Stomach (tissue), 4 donors: ENCODE results near the gene CLCNKA.

Experiments
- CTCF ChIP-seq, 7 experiments: fragments of 450-650 bp in 4 of 7; fragments of 200-600 bp in 3 of 7; sonication (generic) in 3 of 7; IDR thresholded peaks; one replicate each; pipeline ENCODE4 v1.5.1; 2016 to 2019; ENCODE audit warnings: antibody characterized with exemption in 7 of 7, control low read depth in 2 of 7, mild to moderate bottlenecking in 1 of 7
- EP300 ChIP-seq: sonication (generic); formaldehyde crosslinking; IDR thresholded peaks from one replicate; pipeline ENCODE4 v1.6.1; 2017; ENCODE audit warnings: antibody characterized with exemption
- POLR2A ChIP-seq, 4 donors: fragments of 450-650 bp; IDR thresholded peaks; one replicate each; pipeline ENCODE4 v1.6.1; 2016; ENCODE audit warnings: antibody characterized with exemption in 4 of 4, control low read depth in 2 of 4, mild to moderate bottlenecking in 1 of 4, moderate library complexity in 1 of 4
- POLR2AphosphoS5 ChIP-seq, 3 donors: sonication (generic); formaldehyde crosslinking; IDR thresholded peaks; one replicate each; pipeline ENCODE4 v1.6.1; 2016; ENCODE audit warnings: antibody characterized with exemption in 3 of 3

- TF ChIP-seq POLR2A (IDR thresholded peaks at IDR 0.05) (no peak), CTCF (IDR thresholded peaks at IDR 0.05) (no peak), POLR2AphosphoS5 (IDR thresholded peaks at IDR 0.05) (no peak), EP300 (no peak)
These were observed 53.6 kb downstream of the CLCNKA start for GRCh38 chr1:16075337-16076030.
